B cell (primary cell): ENCODE measurements around the gene SAT1.
"Not testable (repeated sequence)": the region's sequence is repeated elsewhere in the genome, so short reads cannot be mapped to it uniquely, and the experiment has no call there.

Source experiments
- CTCF ChIP-seq: fragments of 200-600 bp; IDR thresholded peaks from one replicate; pipeline ENCODE4 v1.8.0; 2022; ENCODE audit warnings: antibody characterized with exemption, mild to moderate bottlenecking
- EZH2 ChIP-seq: IDR thresholded peaks from 2 replicates; pipeline ENCODE4 v1.6.1; 2012; ENCODE audit warnings: borderline replicate concordance, low read depth, mild to moderate bottlenecking, moderate library complexity, low read length; ENCODE audit not compliant: insufficient read depth, poor library complexity, severe bottlenecking

GRCh38 chrX:23743623-23743971 lies 39.4 kb upstream of the SAT1 start:
- TF ChIP-seq CTCF, EZH2: not testable (repeated sequence)
